Activated CD8-positive, alpha-beta memory T cell treated with anti-CD3 and anti-CD28 coated beads, Interleukin-2, amount 50 U/mL, for 1 hour (primary cell): ENCODE measurements around the gene OR11H1.
"Not testable (repeated sequence)": the region's sequence is repeated elsewhere in the genome, so short reads cannot be mapped to it uniquely, and the experiment has no call there.

Experiments used
- DNase-seq: peaks from one replicate; pipeline ENCODE4 v3.0.0-alpha.2; 2020; ENCODE audit errors: extremely low read depth

OR11H1 gene, protein sequence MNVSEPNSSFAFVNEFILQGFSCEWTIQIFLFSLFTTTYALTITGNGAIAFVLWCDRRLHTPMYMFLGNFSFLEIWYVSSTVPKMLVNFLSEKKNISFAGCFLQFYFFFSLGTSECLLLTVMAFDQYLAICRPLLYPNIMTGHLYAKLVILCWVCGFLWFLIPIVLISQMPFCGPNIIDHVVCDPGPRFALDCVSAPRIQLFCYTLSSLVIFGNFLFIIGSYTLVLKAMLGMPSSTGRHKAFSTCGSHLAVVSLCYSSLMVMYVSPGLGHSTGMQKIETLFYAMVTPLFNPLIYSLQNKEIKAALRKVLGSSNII

DNA sequence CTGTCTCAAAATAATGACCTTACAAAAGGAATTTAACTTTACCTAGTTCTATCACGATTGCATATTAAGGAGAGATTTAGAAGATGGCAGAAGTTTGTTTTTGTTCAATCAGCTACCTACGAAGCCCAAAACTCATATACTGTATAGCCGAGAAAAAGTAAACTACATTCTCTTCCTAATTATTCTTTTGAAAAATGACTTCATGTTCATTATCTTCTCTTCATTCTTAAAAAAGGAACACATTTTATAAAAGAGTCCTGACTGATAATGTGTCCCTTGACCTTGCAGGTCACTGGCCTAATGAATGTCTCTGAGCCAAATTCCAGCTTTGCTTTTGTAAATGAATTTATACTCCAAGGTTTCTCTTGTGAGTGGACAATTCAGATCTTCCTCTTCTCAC is at the start of gene OR11H1:
OR11H1 (plus strand) TSS at position 301 of the 400 bp plus-strand sequence; CDS start at position 301, 0 bp downstream.
- DNase-seq: not testable (repeated sequence)

DNA sequence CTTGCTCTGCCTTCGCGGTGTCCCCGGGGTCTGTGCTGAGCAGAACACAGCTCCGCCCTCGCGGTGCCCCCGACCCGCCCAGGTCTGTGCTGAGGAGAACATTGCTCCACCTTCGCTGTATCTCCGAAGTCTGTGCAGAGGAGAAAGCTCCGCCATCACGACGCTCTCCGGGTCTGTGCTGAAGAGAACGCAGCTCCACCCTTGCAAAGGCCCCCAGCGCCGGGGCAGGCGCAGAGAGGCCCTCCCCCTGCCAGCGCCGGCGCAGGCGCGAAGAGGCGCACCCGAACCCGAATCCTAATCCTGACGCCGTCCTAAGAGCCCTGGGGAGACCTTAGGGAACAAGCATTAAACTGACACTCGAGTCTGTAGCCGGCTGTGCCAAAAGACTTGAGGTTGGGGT is 18.0 kb upstream of the OR11H1 start:
- not testable (repeated sequence) for DNase-seq

DNA sequence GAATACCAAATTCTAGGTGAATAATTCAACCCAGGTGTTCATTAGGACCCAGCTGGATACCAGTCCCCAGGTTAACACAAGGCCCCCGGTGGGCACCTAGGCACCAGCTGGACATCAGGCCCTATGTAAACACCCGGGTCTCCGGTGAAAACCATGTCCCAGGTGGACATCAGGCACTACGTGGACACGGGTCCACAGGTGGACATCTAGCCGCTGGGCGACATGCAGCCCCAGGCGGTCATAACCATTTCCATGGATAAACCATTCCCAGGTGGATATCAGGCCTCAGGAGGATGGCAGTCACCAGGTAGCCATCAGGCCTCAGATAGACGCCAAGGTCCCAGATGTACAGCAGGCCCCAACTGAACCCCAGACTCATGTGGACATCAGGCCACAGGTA is 12.1 kb upstream of the OR11H1 start:
- DNase-seq: not testable (repeated sequence)

DNA sequence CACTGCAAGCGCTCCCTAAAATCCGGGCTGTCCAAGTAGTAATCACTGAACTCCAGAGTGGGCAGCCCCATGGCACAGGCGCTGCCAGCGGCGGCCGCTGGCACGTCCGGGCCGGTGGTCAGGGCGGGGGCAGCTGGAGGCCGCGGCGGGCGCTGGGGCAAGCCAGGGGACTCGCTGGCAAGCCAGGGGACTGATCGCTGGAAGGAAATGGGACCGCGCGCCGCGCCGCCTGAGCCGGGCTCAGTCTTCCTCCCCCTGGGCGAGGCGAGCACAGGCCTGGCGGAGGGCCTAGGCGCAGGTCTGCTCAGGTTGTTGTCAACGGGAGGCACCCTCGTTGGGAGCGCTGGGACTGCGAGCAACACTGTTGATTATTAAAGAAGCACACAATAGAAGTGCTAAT is 25.8 kb downstream of the OR11H1 start:
- DNase-seq: not testable (repeated sequence)

DNA sequence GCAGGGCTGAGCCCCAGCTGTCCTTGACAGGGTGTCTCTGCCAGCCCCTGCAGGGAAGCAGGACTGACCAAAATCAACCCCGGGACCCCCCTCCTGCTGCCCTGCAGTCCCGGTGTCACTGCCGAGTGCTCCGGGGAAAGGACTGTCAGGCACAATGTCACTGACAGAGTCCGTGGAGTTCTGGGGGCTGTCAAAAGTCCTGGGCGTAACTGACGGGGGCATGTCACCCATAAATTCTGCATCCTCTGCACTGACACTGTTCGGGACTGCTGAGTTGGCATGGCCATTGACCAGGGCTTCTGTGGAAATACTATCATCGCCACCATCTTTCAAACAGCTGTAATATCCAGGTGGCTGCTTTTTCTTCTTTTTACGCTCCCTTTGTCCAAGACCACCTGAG is 35.5 kb downstream of the OR11H1 start:
- not testable (repeated sequence) for DNase-seq

DNA sequence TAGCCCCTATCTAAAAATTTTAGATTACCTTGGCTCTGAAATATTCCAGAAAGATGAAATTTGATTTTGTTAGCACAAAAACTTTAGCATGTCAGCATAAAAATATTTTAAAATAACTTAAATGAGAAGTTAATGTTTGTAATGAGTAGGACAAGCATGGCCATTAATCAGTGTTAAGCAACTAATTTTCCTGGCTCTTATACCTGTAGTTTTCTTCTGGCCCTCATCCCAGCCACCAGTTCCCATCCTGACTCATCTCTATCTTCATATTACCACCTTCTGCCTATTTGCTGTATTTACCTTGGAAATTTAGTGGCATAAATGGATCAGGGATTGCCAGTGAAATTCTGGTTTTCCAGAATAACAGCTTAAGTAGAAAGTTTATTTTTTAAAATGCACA is 37.1 kb downstream of the OR11H1 start:
- DNase-seq: not testable (repeated sequence)
